Measurements from ENCODE around the gene GNAO1. TPM values are rescaled to one million over a fixed set of nuclear protein-coding genes. Genes with fewer than 3 reads are reported as not detected.
A peak's percentile ranks its signal among the peaks of the same experiment; 100 is the strongest.

Gene GNAO1
- total RNA-seq, 4 donors from 2014 or later, result 0.67 to 4.0 (median 2.2) TPM

DNA sequence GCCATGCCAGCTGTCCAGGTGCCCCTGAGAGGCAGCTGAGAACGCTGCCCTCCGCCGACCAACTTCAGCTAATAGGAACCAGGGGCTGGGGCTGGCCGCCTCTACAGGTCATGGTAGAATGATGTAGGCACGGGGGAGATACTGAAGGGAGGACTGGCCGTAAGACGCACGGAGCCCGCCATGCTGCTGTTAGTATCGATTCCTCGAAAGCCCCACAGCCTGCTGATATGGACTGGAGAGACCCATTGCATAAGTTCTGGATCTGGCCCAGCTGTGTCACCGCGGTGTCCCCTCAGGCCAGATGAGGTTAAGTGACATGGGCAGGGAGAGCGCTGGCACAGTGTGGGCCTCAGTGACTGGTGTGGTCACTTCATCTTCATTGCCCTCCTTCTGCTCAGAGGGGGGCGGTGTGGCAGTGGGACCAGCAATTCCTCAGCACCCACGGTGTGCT is 158.4 kb downstream of the GNAO1 start:
- no peak for DNase-seq (ENCODE audit: low spot score in 2 of 2)
- no peak overlapping the region for H3K4me3 ChIP-seq (ENCODE audit: low read depth, poor library complexity, severe bottlenecking)
- intact Hi-C loops (cut with DNase I; ENCODE audit: low total_unique reads), result no loop called here
- WGBS, 2 donors, result 87% methylated on average over 15 of the region's 16 CpGs
- TF ChIP-seq POLR2A (IDR thresholded peaks at IDR 0.05), result no peak
- TF ChIP-seq, protein P1, sequence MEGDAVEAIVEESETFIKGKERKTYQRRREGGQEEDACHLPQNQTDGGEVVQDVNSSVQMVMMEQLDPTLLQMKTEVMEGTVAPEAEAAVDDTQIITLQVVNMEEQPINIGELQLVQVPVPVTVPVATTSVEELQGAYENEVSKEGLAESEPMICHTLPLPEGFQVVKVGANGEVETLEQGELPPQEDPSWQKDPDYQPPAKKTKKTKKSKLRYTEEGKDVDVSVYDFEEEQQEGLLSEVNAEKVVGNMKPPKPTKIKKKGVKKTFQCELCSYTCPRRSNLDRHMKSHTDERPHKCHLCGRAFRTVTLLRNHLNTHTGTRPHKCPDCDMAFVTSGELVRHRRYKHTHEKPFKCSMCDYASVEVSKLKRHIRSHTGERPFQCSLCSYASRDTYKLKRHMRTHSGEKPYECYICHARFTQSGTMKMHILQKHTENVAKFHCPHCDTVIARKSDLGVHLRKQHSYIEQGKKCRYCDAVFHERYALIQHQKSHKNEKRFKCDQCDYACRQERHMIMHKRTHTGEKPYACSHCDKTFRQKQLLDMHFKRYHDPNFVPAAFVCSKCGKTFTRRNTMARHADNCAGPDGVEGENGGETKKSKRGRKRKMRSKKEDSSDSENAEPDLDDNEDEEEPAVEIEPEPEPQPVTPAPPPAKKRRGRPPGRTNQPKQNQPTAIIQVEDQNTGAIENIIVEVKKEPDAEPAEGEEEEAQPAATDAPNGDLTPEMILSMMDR (IDR thresholded peaks at IDR 0.05), result no peak

DNA sequence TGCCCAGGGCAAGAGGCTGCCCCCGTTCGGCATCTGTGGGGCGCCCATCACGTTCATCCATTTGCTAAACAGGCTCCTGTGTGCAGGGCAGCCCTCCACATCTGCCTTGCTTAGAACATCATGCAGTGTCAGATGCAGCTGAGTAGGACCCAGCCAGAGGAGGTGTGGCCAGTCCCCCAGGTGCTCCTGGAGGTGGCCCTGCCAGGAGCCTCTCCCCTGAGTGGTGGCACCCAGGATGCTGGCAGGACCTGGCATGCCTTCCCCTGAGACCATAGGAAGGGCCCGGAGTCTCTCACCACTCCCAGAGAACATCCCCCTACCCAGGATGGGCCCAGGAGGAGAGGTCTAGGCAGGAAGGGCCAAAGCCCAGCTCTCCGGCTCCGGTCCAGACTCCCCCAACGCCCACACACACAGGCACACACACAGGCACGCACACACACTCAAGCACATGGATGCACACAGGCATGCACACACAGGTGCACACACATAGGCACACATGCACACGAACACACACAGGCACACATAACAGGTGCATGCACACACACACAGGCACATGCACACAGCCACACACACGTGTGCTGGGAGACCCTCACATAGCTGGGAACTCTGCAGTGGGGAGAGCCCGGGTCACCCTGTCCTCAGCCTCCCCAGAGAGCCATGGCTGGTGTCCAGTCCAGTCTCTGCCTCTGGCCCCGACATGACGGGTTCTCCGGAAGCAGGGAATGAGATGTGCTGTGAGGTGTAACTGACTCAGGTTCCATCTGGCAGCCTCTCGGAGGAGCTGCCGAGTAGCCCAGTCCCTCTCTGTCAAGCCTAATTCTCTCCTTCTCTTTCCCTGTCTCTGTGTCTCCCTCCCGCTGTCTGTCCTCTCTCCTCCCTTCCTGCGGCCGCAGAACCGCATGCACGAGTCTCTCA is 159.5 kb downstream of the GNAO1 start:
- DNase-seq (ENCODE audit: low spot score in 2 of 2), result peak in 1 of 2 donors; percentile 81
- intact Hi-C loops (cut with DNase I; ENCODE audit: low total_unique reads), result no loop called here
- 64 to 74% methylated on average over 20 to 21 of the region's 22 CpGs for WGBS, 2 donors
- no peak for TF ChIP-seq POLR2A (IDR thresholded peaks at IDR 0.05)
- TF ChIP-seq, protein P1 (IDR thresholded peaks at IDR 0.05), result no peak
- H3K4me3 ChIP-seq (ENCODE audit: low read depth, poor library complexity, severe bottlenecking), result no peak overlapping the region

DNA sequence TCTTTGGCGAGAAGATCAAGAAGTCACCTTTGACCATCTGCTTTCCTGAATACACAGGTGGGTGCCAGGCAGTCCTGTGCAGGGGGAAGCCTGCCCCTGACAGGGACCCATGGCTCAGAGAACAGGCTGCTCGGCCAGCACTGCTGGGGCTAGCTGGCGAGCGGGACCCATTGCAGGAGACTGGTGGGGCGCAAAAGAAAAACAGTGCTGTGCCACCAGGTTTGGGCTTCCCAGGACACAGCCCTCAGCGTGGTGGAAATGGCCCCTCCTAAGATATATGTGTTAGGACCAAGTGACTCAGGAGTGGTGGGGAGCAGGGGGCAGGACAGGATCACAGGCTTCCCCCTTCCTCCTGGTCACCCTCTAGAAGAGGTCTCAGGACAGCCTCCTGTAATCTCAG is 160.2 kb downstream of the GNAO1 start:
- intact Hi-C loops (cut with DNase I; ENCODE audit: low total_unique reads), result no loop called here
- TF ChIP-seq, protein P1 (IDR thresholded peaks at IDR 0.05), result no peak
- no peak for TF ChIP-seq POLR2A (IDR thresholded peaks at IDR 0.05)
- WGBS, 2 donors, result 85 to 90% methylated on average over 6 of the region's 6 CpGs
- no peak overlapping the region for H3K4me3 ChIP-seq (ENCODE audit: low read depth, poor library complexity, severe bottlenecking)
- peak in 1 of 2 donors; percentile 79 for DNase-seq (ENCODE audit: low spot score in 2 of 2)

DNA sequence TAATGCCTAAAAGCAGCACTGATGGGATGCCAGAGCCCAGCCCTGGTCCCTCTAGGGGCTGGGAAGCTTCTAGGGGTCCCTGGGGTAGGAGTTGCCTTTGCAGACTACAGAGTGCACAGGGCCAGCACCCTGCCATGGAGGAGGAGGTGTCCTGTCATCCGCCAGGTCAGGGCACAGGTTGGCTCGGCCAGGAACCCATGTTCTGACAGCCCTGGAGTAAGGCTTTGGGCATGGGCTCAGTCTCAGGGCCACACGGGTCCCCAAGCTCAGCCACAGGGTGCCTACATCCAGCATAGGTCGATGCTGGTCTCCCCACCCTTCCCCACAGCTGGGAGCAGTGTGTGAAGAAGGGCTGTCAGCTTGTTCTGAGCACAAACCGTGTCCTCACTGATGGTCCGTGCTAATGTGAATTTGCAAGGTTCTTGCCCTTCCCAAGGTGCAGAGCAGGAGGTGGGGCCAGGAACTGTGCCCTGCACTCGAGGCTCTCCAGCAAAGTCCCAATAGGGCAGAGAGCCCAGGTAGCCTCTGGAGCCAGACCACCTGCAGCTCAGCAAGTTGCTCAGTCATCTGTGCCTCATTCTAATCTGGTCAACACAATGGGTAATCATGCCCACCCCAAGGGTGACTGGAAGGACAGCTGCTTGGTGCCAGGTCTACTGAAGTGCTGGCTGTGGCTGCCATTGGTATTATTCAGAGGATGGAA is 161.2 kb downstream of the GNAO1 start:
- no peak overlapping the region for H3K4me3 ChIP-seq (ENCODE audit: low read depth, poor library complexity, severe bottlenecking)
- DNase-seq (ENCODE audit: low spot score in 2 of 2), result peak in 1 of 2 donors; percentile 62
- WGBS, 2 donors, result 83 to 86% methylated on average over 4 to 6 of the region's 7 CpGs
- intact Hi-C loops (cut with DNase I; ENCODE audit: low total_unique reads), result no loop called here
- TF ChIP-seq POLR2A (IDR thresholded peaks at IDR 0.05), result no peak
- TF ChIP-seq, protein P1 (IDR thresholded peaks at IDR 0.05), result no peak

DNA sequence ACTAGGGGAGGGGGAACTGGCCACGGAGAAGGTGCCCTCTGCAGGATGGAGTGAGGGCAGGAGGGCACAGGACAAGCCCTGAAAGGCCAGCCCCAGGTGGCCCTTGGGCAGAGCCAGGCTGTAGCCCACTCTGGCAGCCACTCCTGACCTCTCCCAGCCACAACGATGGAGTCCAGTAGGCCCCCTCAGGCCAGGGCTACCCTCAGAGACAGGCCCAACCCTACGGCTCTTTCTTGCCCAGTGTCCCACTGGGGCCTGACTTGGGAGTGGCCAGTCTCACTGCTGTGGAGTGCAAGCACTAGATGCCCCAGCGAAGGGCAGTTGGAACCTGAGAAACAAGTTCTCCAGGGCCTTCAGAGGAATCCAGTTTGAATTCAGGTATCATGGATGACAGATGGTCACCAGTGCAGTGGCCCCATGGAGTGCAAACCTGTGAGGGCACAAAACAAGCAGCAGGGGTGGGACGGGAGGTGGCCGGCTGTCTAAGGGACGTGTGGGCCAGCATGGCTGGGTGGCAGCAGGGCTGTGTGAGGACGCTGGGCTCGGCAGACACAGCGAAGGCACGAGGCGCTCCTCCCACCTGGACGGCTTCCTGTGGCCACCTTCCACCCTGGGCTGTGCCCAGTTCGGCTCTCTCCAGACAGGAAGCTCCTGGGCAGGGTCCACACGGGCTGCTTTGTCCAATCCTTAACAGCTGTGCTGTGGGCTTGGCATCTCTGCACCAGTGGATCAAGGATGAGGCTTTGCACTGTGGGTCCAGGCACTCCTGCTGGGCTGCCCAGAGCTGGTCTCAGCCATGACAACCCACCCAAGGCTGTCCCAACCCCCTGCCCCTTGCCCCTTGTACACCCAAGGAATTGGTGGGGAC is 162.0 kb downstream of the GNAO1 start:
- no peak for TF ChIP-seq POLR2A (IDR thresholded peaks at IDR 0.05)
- TF ChIP-seq, protein P1 (IDR thresholded peaks at IDR 0.05), result no peak
- intact Hi-C loops (cut with DNase I; ENCODE audit: low total_unique reads), result no loop called here
- peak in 1 of 2 donors; percentile 80 for DNase-seq (ENCODE audit: low spot score in 2 of 2)
- no peak overlapping the region for H3K4me3 ChIP-seq (ENCODE audit: low read depth, poor library complexity, severe bottlenecking)
- WGBS, 2 donors, result 83 to 84% methylated on average over 14 of the region's 15 CpGs
